GM10266 (cell line): ENCODE measurements around the gene XXYLT1.

Experiments used
- DNase-seq: peaks from one replicate; pipeline ENCODE4 v3.0.0; 2012; ENCODE audit errors: extremely low spot score
- TF ChIP-seq, protein P1 (sequence below): IDR thresholded peaks from 2 replicates; pipeline ENCODE4 v1.5.1; 2012; ENCODE audit warnings: mild to moderate bottlenecking, low read depth; ENCODE audit not compliant: control insufficient read depth, insufficient read depth; ENCODE audit errors: missing control alignments

The XXYLT1 gene

DNA sequence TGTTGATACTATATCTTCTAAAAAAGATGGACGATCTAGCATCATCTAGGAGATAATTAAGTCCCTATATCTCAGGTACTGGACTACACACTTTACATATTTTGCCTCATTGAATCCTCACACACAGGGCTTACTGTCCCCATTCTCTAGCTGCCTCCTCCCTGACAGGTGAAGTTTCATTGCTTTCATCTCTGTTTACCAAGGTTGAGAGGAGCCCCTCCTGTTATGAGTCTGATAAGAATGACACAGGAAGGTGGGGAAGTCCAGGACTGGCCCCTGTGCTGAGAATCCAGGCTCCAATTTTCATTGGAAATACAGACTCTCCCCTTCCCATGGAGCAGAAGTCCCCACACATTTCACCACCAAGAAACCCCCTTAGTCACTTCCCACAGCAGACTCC is 105.2 kb downstream of the XXYLT1 start:
- TF ChIP-seq, protein P1, sequence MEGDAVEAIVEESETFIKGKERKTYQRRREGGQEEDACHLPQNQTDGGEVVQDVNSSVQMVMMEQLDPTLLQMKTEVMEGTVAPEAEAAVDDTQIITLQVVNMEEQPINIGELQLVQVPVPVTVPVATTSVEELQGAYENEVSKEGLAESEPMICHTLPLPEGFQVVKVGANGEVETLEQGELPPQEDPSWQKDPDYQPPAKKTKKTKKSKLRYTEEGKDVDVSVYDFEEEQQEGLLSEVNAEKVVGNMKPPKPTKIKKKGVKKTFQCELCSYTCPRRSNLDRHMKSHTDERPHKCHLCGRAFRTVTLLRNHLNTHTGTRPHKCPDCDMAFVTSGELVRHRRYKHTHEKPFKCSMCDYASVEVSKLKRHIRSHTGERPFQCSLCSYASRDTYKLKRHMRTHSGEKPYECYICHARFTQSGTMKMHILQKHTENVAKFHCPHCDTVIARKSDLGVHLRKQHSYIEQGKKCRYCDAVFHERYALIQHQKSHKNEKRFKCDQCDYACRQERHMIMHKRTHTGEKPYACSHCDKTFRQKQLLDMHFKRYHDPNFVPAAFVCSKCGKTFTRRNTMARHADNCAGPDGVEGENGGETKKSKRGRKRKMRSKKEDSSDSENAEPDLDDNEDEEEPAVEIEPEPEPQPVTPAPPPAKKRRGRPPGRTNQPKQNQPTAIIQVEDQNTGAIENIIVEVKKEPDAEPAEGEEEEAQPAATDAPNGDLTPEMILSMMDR: no peak
- no peak for DNase-seq

DNA sequence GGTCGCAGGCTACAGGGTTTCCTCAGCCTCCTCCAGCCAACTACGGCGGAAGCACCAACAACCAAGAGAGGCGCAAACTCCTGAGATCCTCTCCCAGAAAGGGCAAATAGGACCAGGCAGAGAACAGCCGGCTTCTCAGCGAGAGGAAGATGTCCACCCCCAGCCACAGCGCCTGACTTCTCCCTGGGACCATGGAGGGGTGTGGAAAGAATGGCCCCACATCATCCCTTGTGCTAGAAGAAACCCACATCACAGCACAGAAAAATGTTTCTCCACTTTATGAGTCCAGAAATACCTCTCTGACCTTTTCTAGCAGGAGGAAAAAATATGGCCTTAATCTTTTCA is 105.7 kb downstream of the XXYLT1 start:
- TF ChIP-seq, protein P1: no peak
- DNase-seq: no peak

GRCh38 chr3:195164573-195165264 is 106.2 kb downstream of the XXYLT1 start:
- TF ChIP-seq, protein P1: no peak
- no peak for DNase-seq

- DNase-seq: no peak
These were observed 107.0 kb downstream of the XXYLT1 start for GRCh38 chr3:195163719-195164572.

GRCh38 chr3:195162816-195163215 is 108.1 kb downstream of the XXYLT1 start:
- DNase-seq: no peak
- TF ChIP-seq, protein P1: no peak

More at GRCh38 chr3:195163719-195164572, 107.0 kb downstream of the XXYLT1 start:
- TF ChIP-seq, protein P1: no peak

DNA sequence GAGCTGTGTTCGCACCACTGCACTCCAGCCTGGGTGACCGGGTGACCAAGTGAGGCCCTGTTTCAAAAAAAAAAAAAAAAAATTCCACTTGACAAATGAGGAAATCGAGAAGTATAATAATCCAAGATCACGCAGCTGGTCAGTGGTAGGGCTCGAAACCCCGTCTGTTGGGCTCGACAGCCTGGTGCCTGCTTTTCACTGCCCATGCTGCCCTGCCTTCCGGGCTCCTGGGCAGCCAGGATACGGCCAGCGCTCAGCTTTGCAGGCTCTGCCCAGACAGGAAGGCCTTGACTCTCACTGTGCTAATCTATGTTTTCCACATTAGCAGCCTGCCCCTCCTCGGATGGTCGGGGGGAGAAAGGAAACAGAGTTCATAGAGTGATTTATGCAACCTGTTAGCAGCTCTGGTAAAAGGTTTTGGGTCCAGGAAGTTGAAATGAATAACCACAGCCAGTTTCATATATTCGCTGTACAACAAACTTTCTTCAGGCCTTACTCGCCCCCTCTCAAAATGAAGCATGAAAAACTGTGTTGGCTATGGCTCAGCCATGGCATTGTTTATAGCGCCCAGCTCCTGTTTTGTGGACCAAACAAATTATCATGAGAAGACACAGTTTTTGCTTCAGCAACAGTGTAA is 108.8 kb downstream of the XXYLT1 start:
- DNase-seq: peak; percentile 65
- TF ChIP-seq, protein P1: no peak
